H1 (cell line): Measurements from ENCODE around the gene CIB2. TPM values are rescaled to one million over a fixed set of nuclear protein-coding genes. Genes with fewer than 3 reads are reported as not detected.

Experiments
- CTCF ChIA-PET: fragments of 300-600 bp; sonication (Branson Sonifier 250); formaldehyde crosslinking; loops from one replicate; lab custom pipeline; 2021; ENCODE audit not compliant: partially characterized antibody; lab: Charles Lee
- POLR2A ChIA-PET: fragments of 300-600 bp; sonication (Branson Sonifier 250); formaldehyde crosslinking; loops from one replicate; lab custom pipeline; 2021; ENCODE audit warnings: inconsistent platforms; ENCODE audit not compliant: partially characterized antibody; lab: Charles Lee
- DNase-seq, 2 experiments: peaks; one replicate each; pipeline versions ENCODE4 v3.0.0 to v3.0.0-alpha.2; 2010 to 2022; ENCODE audit warnings: low spot score in 2 of 2, low read depth in 1 of 2, mixed read lengths in 1 of 2
- FAIRE-seq: peaks from 2 replicates; lab custom pipeline; 2011; peaks lifted over from hg19 to GRCh38; lab: Jason Lieb, UNC
- H2AFZ ChIP-seq: 2 replicates; pipeline ENCODE4 v1.8.1; 2012; ENCODE audit warnings: low read length, inconsistent platforms
- H2AK5ac ChIP-seq: 2 replicates; pipeline ENCODE4 v1.6.1; 2013; ENCODE audit warnings: low read depth, low read length
- H2BK120ac ChIP-seq: replicated peaks from 2 replicates; pipeline ENCODE3; 2013; ENCODE audit warnings: low read depth, low read length, inconsistent platforms
- H2BK12ac ChIP-seq: 2 replicates; pipeline ENCODE4 v1.6.1; 2013; ENCODE audit warnings: low read depth, low read length
- H2BK15ac ChIP-seq: 2 replicates; pipeline ENCODE4 v1.6.1; 2013; ENCODE audit warnings: low read length
- H2BK20ac ChIP-seq: 2 replicates; pipeline ENCODE4 v1.6.1; 2013; ENCODE audit warnings: low read length
- H2BK5ac ChIP-seq: 2 replicates; pipeline ENCODE4 v1.6.1; 2013; ENCODE audit warnings: low read depth, low read length
- H3K14ac ChIP-seq: 2 replicates; pipeline ENCODE4 v1.6.1; 2013; ENCODE audit warnings: inconsistent platforms; ENCODE audit not compliant: insufficient read length
- H3K18ac ChIP-seq: 2 replicates; pipeline ENCODE4 v1.6.1; 2013; ENCODE audit warnings: low read length; ENCODE audit errors: extremely low read depth
- H3K23ac ChIP-seq: 2 replicates; pipeline ENCODE4 v1.6.1; 2013; ENCODE audit warnings: inconsistent platforms; ENCODE audit not compliant: insufficient read length
- H3K23me2 ChIP-seq: 2 replicates; pipeline ENCODE4 v1.6.1; 2013; ENCODE audit warnings: low read depth, low read length
- H3K27ac ChIP-seq: 2 replicates; pipeline ENCODE4 v1.6.1; 2011; ENCODE audit warnings: low read depth, low read length, inconsistent platforms
- H3K27me3 ChIP-seq, 4 experiments: replicated peaks in 1 of 4; 1 replicate in 1 of 4; 2 replicates in 3 of 4; pipeline versions ENCODE4 v1.6.1 to v1.8.1; 2011 to 2013; ENCODE audit warnings: low read length in 3 of 4, mild to moderate bottlenecking in 3 of 4, inconsistent platforms in 2 of 4, mixed read lengths in 2 of 4, moderate library complexity in 1 of 4; ENCODE audit not compliant: control insufficient read depth in 3 of 4, insufficient read depth in 3 of 4; ENCODE audit errors: extremely low read depth in 1 of 4
- H3K36me3 ChIP-seq, 4 experiments: 2 replicates each; pipeline versions ENCODE4 v1.6.1 to v1.8.1; 2011 to 2013; ENCODE audit warnings: mild to moderate bottlenecking in 4 of 4, low read length in 3 of 4, moderate library complexity in 2 of 4, control low read depth in 1 of 4, inconsistent platforms in 1 of 4; ENCODE audit not compliant: insufficient read depth in 4 of 4, control insufficient read depth in 2 of 4
- H3K4ac ChIP-seq: replicated peaks from 2 replicates; pipeline ENCODE3; 2013; ENCODE audit warnings: low read length, low read depth, mixed read lengths, inconsistent platforms; ENCODE audit not compliant: insufficient read length
- H3K4me1 ChIP-seq, 4 experiments: replicated peaks in 1 of 4; 1 replicate in 1 of 4; 2 replicates in 3 of 4; pipeline versions ENCODE4 v1.6.1 to v1.8.1; 2011 to 2013; ENCODE audit warnings: low read length in 3 of 4, inconsistent platforms in 2 of 4, mixed read lengths in 1 of 4; ENCODE audit not compliant: insufficient read depth in 4 of 4, control insufficient read depth in 3 of 4
- H3K4me2 ChIP-seq, 2 experiments: 2 replicates each; pipeline versions ENCODE4 v1.6.1 to v1.8.1; 2011 to 2013; ENCODE audit warnings: low read depth in 2 of 2, low read length in 2 of 2, control low read depth in 1 of 2, inconsistent platforms in 1 of 2, mild to moderate bottlenecking in 1 of 2; ENCODE audit not compliant: insufficient read depth in 1 of 2
- H3K4me3 ChIP-seq, 4 experiments: fragments of 200-600, 300-600 bp in 1 of 4; sonication (generic), shearing (Covaris generic), sonication (Bioruptor Twin) in 1 of 4; 2 replicates each; pipeline versions ENCODE4 v1.5.1 to v1.8.1; 2011 to 2016; ENCODE audit warnings: low read length in 4 of 4, low read depth in 3 of 4, control low read depth in 2 of 4, inconsistent platforms in 2 of 4, mild to moderate bottlenecking in 2 of 4, mixed read lengths in 1 of 4, moderate library complexity in 1 of 4; ENCODE audit not compliant: insufficient read depth in 2 of 4; ENCODE audit errors: extremely low read depth in 1 of 4
- H3K56ac ChIP-seq: replicated peaks from 2 replicates; pipeline ENCODE3; 2013; ENCODE audit warnings: low read depth, mild to moderate bottlenecking, mixed read lengths, low read length, inconsistent platforms; ENCODE audit not compliant: insufficient read length
- H3K79me1 ChIP-seq: 2 replicates; pipeline ENCODE4 v1.6.1; 2013; ENCODE audit warnings: low read depth, low read length, control low read depth
- H3K79me2 ChIP-seq, 2 experiments: 2 replicates each; pipeline versions ENCODE4 v1.6.1 to v1.8.1; 2012 to 2013; ENCODE audit warnings: low read length in 2 of 2, mild to moderate bottlenecking in 2 of 2, inconsistent platforms in 1 of 2; ENCODE audit not compliant: insufficient read depth in 2 of 2, control insufficient read depth in 1 of 2
- H3K9ac ChIP-seq, 4 experiments: replicated peaks in 1 of 4; 1 replicate in 1 of 4; 2 replicates in 3 of 4; pipeline versions ENCODE4 v1.6.1 to v1.8.1; 2011 to 2013; ENCODE audit warnings: low read depth in 3 of 4, low read length in 3 of 4, control low read depth in 2 of 4, mild to moderate bottlenecking in 2 of 4, moderate library complexity in 2 of 4, inconsistent platforms in 1 of 4; ENCODE audit errors: extremely low read depth in 1 of 4
- H3K9me3 ChIP-seq, 2 experiments: 2 replicates each; pipeline versions ENCODE4 v1.6.1 to v1.8.1; 2012 to 2013; ENCODE audit warnings: mild to moderate bottlenecking in 2 of 2, moderate library complexity in 2 of 2, control low read depth in 1 of 2, inconsistent platforms in 1 of 2, low read depth in 1 of 2, low read length in 1 of 2, mixed read lengths in 1 of 2; ENCODE audit not compliant: insufficient read depth in 2 of 2
- H4K20me1 ChIP-seq, 2 experiments: replicated peaks in 1 of 2; 2 replicates each; pipeline versions ENCODE3 to v1.8.1; 2011 to 2013; ENCODE audit warnings: inconsistent platforms in 2 of 2, low read length in 2 of 2, mild to moderate bottlenecking in 1 of 2; ENCODE audit not compliant: insufficient read depth in 2 of 2, control insufficient read depth in 1 of 2
- H4K5ac ChIP-seq: 2 replicates; pipeline ENCODE4 v1.6.1; 2013; ENCODE audit warnings: low read length, low read depth, mixed read lengths, inconsistent platforms; ENCODE audit not compliant: insufficient read length
- H4K8ac ChIP-seq: 2 replicates; pipeline ENCODE4 v1.8.0; 2013; ENCODE audit warnings: mild to moderate bottlenecking, moderate library complexity, low read length, inconsistent platforms; ENCODE audit not compliant: insufficient read depth; ENCODE audit errors: extremely low read depth
- H4K91ac ChIP-seq: replicated peaks from 2 replicates; pipeline ENCODE3; 2013; ENCODE audit warnings: low read length, mixed read lengths, inconsistent platforms; ENCODE audit not compliant: insufficient read length
- FOSL1 ChIP-seq: IDR thresholded peaks from 2 replicates; pipeline ENCODE4 v1.6.1; 2011; ENCODE audit warnings: mild to moderate bottlenecking, low read depth, low read length, moderate library complexity; ENCODE audit not compliant: insufficient read depth
- GABPA ChIP-seq: IDR thresholded peaks from 2 replicates; pipeline ENCODE4 v1.6.1; 2011; ENCODE audit warnings: mild to moderate bottlenecking, low read length, moderate library complexity, borderline replicate concordance; ENCODE audit not compliant: insufficient read depth
- HDAC6 ChIP-seq: IDR thresholded peaks from one replicate; pipeline ENCODE4 v1.7.1; 2012; ENCODE audit warnings: low read depth, mild to moderate bottlenecking, inconsistent platforms, low read length, moderate library complexity
- JUN ChIP-seq: IDR thresholded peaks from 2 replicates; pipeline ENCODE4 v1.6.1; 2011; ENCODE audit warnings: low read depth, mild to moderate bottlenecking, improper control_type of control experiment, low read length
- POLR2AphosphoS5 ChIP-seq: IDR thresholded peaks from 2 replicates; pipeline ENCODE4 v1.6.1; 2011; ENCODE audit warnings: low read depth, low read length
- RNF2 ChIP-seq: fragments of 200-900, 300-1000 bp; sonication (generic); IDR thresholded peaks from 2 replicates; pipeline ENCODE4 v1.7.1; 2016; ENCODE audit warnings: borderline replicate concordance, low read depth, mild to moderate bottlenecking, antibody characterized with exemption, low read length; ENCODE audit not compliant: poor library complexity, severe bottlenecking; ENCODE audit errors: missing control alignments
- SAP30 ChIP-seq: fragments of 300-600 bp; sonication (generic); IDR thresholded peaks from 2 replicates; pipeline ENCODE4 v1.7.1; 2012; ENCODE audit warnings: low read length, moderate library complexity, mild to moderate bottlenecking, inconsistent platforms; ENCODE audit not compliant: insufficient read depth, insufficient replicate concordance
- SIRT6 ChIP-seq: IDR thresholded peaks from one replicate; pipeline ENCODE4 v1.7.1; 2012; ENCODE audit warnings: low read length, inconsistent platforms
- SP2 ChIP-seq: IDR thresholded peaks from 2 replicates; pipeline ENCODE4 v1.6.1; 2012; ENCODE audit warnings: mild to moderate bottlenecking, low read length, inconsistent platforms
- SRF ChIP-seq: IDR thresholded peaks from 2 replicates; pipeline ENCODE4 v1.6.1; 2011; ENCODE audit warnings: mild to moderate bottlenecking, low read depth, low read length, moderate library complexity
- TAF1 ChIP-seq: IDR thresholded peaks from 2 replicates; pipeline ENCODE4 v1.6.1; 2011; ENCODE audit warnings: mild to moderate bottlenecking, low read depth, low read length
- TBP ChIP-seq: IDR thresholded peaks from 2 replicates; pipeline ENCODE4 v1.6.1; 2011; ENCODE audit warnings: low read depth, low read length, improper control_type of control experiment
- TCF12 ChIP-seq: IDR thresholded peaks from 2 replicates; pipeline ENCODE4 v1.6.1; 2011; ENCODE audit warnings: low read depth, mild to moderate bottlenecking, low read length
- WGBS, 2 experiments: shearing (Covaris generic) in 1 of 2; methylation state at CpG; one replicate each; pipeline versions ENCODE4 v1.1.6 to v1.1.7; 2013 to 2015; ENCODE audit warnings: low lambda C conversion rate in 2 of 2, mixed read lengths in 2 of 2, inconsistent platforms in 1 of 2, low coverage in 1 of 2, missing lambda C conversion rate in 1 of 2; ENCODE audit not compliant: insufficient replicate concordance in 2 of 2, insufficient coverage in 1 of 2, insufficient read length in 1 of 2; ENCODE audit errors: extremely low coverage in 1 of 2, missing lambda C conversion rate in 1 of 2; 5-methylcytosine and 5-hydroxymethylcytosine counted together
- polyA plus RNA-seq, 7 experiments: library from polyadenylated mRNA; depleted of rRNA in 3 of 7; stranded (reverse) in 5 of 7; unstranded in 2 of 7; fragments of >200 nt in 5 of 7; fragments of 200-250 nt in 2 of 7; gene quantifications; 1 replicate in 5 of 7; 2 replicates in 1 of 7; 4 replicates in 1 of 7; pipeline versions ENCODE4 v1.2.1 to v1.2.3, GENCODE V29; 2011 to 2013; ENCODE audit warnings: missing spikeins in 2 of 7, mixed read lengths in 2 of 7
- total RNA-seq: library from RNA; stranded (reverse); fragmentation: NEBNext Ultra II Directional; extraction: Animal tissue kit (Norgen Biotek cat#: 25700); gene quantifications from 2 replicates; pipeline ENCODE4 v1.2.1, GENCODE V29; 2021
- TF ChIP-seq, protein P1 (sequence below): IDR thresholded peaks from 2 replicates; pipeline ENCODE4 v1.6.1; 2011; ENCODE audit warnings: low read depth, mild to moderate bottlenecking, low read length; ENCODE audit not compliant: insufficient read depth

CIB2 gene
- total and polyA plus RNA-seq, 2 of the 8 experiments (the other 6 are each of a cell fraction or from before 2014, with no cell fraction given), result 41.5 to 45.8 TPM

GRCh38 chr15:78057803-78058202, 73.4 kb downstream of the CIB2 start:
- Histone ChIP-seq H3K79me1 (peaks cover 6% of the 10 kb centered on the region; the same call in 1 of the 2 replicates), H2BK20ac (no peak overlapping the region), H2BK12ac (no peak overlapping the region), H3K27me3 (no peaks in the 10 kb centered on the region), H3K23me2 (no peaks in the 10 kb centered on the region), H2BK120ac (no peak overlapping the region), H3K23ac (no peak overlapping the region), H2BK5ac (no peak overlapping the region), H3K56ac (no peak overlapping the region), H3K18ac (no peak overlapping the region), H3K14ac (no peak overlapping the region), H3K9me3 (no peaks in the 10 kb centered on the region), H3K4me3 (no peak overlapping the region), H2AFZ (no peak overlapping the region), H3K4ac (no peak overlapping the region), H4K8ac (no peak overlapping the region), H4K20me1 (peaks cover 1 to 10% of the 10 kb centered on the region in 2 experiments), H4K5ac (no peak overlapping the region), H3K36me3 (no peaks in the 10 kb centered on the region; a peak in 1 of 8 replicates), H3K4me2 (no peak overlapping the region), H4K91ac (no peak overlapping the region), H3K27ac (no peak overlapping the region), H2BK15ac (no peak overlapping the region), H3K4me1 (peaks cover 3 to 16% (median 5%) of the 10 kb centered on the region in 4 experiments), H2AK5ac (no peak overlapping the region), H3K9ac (no peak overlapping the region), H3K79me2 (peaks cover 0 to 14% of the 10 kb centered on the region in 2 experiments; a peak in 1 of 4 replicates)
- WGBS, 2 experiments, result 89% methylated on average over 5 of the region's 5 CpGs; no CpG with 5 or more reads in 1 of the 2 experiments
- DNase-seq (no peak), FAIRE-seq (no peak)
- ChIA-PET CTCF (interaction anchor here (0.6 to 2.2 kb wide), 8 partner anchors 8 to 92 kb away, joined by 3 to 6 read pairs (median 5); no protein-coding TSS in a partner anchor), POLR2A (no interaction called here)
- TF ChIP-seq FOSL1, result no peak
- no peak for TF ChIP-seq HDAC6
- no peak for TF ChIP-seq GABPA
- TF ChIP-seq POLR2AphosphoS5, result no peak
- TF ChIP-seq SP2, result no peak
- TF ChIP-seq SIRT6, result no peak
- TF ChIP-seq, protein P1, sequence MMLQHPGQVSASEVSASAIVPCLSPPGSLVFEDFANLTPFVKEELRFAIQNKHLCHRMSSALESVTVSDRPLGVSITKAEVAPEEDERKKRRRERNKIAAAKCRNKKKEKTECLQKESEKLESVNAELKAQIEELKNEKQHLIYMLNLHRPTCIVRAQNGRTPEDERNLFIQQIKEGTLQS, result no peak
- no peak for TF ChIP-seq RNF2
- no peak for TF ChIP-seq TAF1
- no peak for TF ChIP-seq TCF12
- no peak for TF ChIP-seq SAP30
- no peak for TF ChIP-seq SRF
- TF ChIP-seq JUN, result no peak
- TF ChIP-seq TBP, result no peak
